SK-N-SH (cell line): ENCODE measurements around the gene YWHAE. TPM values are rescaled to one million over a fixed set of nuclear protein-coding genes. Genes with fewer than 3 reads are reported as not detected.
A peak's percentile ranks its signal among the peaks of the same experiment; 100 is the strongest.
"Not testable (repeated sequence)": the region's sequence is repeated elsewhere in the genome, so short reads cannot be mapped to it uniquely, and the experiment has no call there.

Experiments used
- CTCF ChIA-PET: fragments of 300-600, 350-600 bp; formaldehyde crosslinking; extraction: SDS; loops from one replicate; lab custom pipeline; 2021; lab: Yijun Ruan, JAX
- POLR2A ChIA-PET: fragments of 350-600 bp; sonication (Branson Sonifier 250); formaldehyde crosslinking; extraction: SDS; loops from one replicate; lab custom pipeline; 2020; ENCODE audit warnings: antibody characterized with exemption, inconsistent platforms; lab: Yijun Ruan, JAX
- DNase-seq: peaks from one replicate; pipeline ENCODE4 v3.0.0; 2012
- H2AFZ ChIP-seq: fragments of 200-600 bp; sonication (generic); 2 replicates; pipeline ENCODE4 v1.8.1; 2016; ENCODE audit warnings: antibody characterized with exemption, mild to moderate bottlenecking, low read depth
- H3F3A ChIP-seq: fragments of 200-600 bp; sonication (generic); replicated peaks from 2 replicates; pipeline ENCODE3; 2016; ENCODE audit warnings: antibody characterized with exemption, mild to moderate bottlenecking; ENCODE audit not compliant: insufficient read depth
- H3K27ac ChIP-seq, 2 experiments: fragments of 200-500 bp in 1 of 2; fragments of 200-600 bp in 1 of 2; sonication (Bioruptor generic) in 1 of 2; sonication (generic), shearing (Covaris generic) in 1 of 2; 2 replicates each; pipeline versions ENCODE4 v1.5.1 to v1.6.1; 2014 to 2016; ENCODE audit warnings: low read depth in 2 of 2, inconsistent platforms in 1 of 2, low read length in 1 of 2, mild to moderate bottlenecking in 1 of 2, mixed read lengths in 1 of 2
- H3K27me3 ChIP-seq: fragments of 200-600 bp; sonication (generic), shearing (Covaris generic); 2 replicates; pipeline ENCODE4 v1.6.1; 2016; ENCODE audit warnings: mixed run types; ENCODE audit not compliant: insufficient read depth
- H3K36me3 ChIP-seq, 2 experiments: fragments of 200-500 bp in 1 of 2; fragments of 200-600 bp in 1 of 2; sonication (Bioruptor generic) in 1 of 2; sonication (generic) in 1 of 2; replicated peaks in 1 of 2; 2 replicates each; pipeline versions ENCODE3 to v1.5.1; 2014 to 2016; ENCODE audit warnings: low read length in 1 of 2, mild to moderate bottlenecking in 1 of 2; ENCODE audit not compliant: insufficient read depth in 2 of 2, control insufficient read depth in 1 of 2
- H3K4me1 ChIP-seq, 2 experiments: fragments of 200-500 bp in 1 of 2; fragments of 200-600 bp in 1 of 2; sonication (Bioruptor generic) in 1 of 2; sonication (generic), shearing (Covaris generic) in 1 of 2; 2 replicates each; pipeline versions ENCODE4 v1.5.1 to v1.6.1; 2014 to 2016; ENCODE audit warnings: low read depth in 1 of 2, low read length in 1 of 2, mixed run types in 1 of 2; ENCODE audit not compliant: insufficient read depth in 2 of 2, control insufficient read depth in 1 of 2
- H3K4me2 ChIP-seq: fragments of 200-600 bp; sonication (generic), shearing (Covaris generic); 2 replicates; pipeline ENCODE4 v1.6.1; 2017; ENCODE audit warnings: mixed run types
- H3K4me3 ChIP-seq, 2 experiments: fragments of 200-500 bp in 1 of 2; fragments of 200-600 bp in 1 of 2; sonication (Bioruptor generic) in 1 of 2; sonication (generic), shearing (Covaris generic) in 1 of 2; 2 replicates each; pipeline versions ENCODE4 v1.5.1 to v1.8.1; 2014 to 2016; ENCODE audit warnings: low read depth in 2 of 2, inconsistent platforms in 1 of 2, low read length in 1 of 2, mild to moderate bottlenecking in 1 of 2, mixed read lengths in 1 of 2, moderate library complexity in 1 of 2
- H3K79me2 ChIP-seq: fragments of 200-600 bp; sonication (generic); 2 replicates; pipeline ENCODE4 v1.8.1; 2017; ENCODE audit warnings: mild to moderate bottlenecking; ENCODE audit not compliant: insufficient read depth
- H3K9ac ChIP-seq: fragments of 200-600 bp; sonication (generic); 2 replicates; pipeline ENCODE4 v1.6.1; 2017; ENCODE audit warnings: mixed run types
- H3K9me2 ChIP-seq: fragments of 200-600 bp; sonication (generic); 2 replicates; pipeline ENCODE4 v1.6.1; 2017; ENCODE audit warnings: mixed run types
- H3K9me3 ChIP-seq: fragments of 200-600 bp; sonication (generic); 2 replicates; pipeline ENCODE4 v1.6.1; 2017; ENCODE audit warnings: mixed run types, mild to moderate bottlenecking, moderate library complexity
- H4K20me1 ChIP-seq: fragments of 200-600 bp; sonication (generic); 2 replicates; pipeline ENCODE4 v1.6.1; 2017; ENCODE audit warnings: mild to moderate bottlenecking, mixed run types; ENCODE audit not compliant: insufficient read depth
- EZH2phosphoT487 ChIP-seq: fragments of 200-600 bp; sonication (generic); IDR thresholded peaks from 2 replicates; pipeline ENCODE4 v1.6.1; 2017; ENCODE audit warnings: low read depth, mixed run types, mild to moderate bottlenecking, antibody characterized with exemption, moderate library complexity, borderline replicate concordance
- FOSL2 ChIP-seq: IDR thresholded peaks from 2 replicates; pipeline ENCODE4 v1.4.0; 2012; ENCODE audit warnings: low read depth, mild to moderate bottlenecking, moderate library complexity, borderline replicate concordance
- FOXJ3 ChIP-seq: sonication (generic); formaldehyde crosslinking; IDR thresholded peaks from 2 replicates; pipeline ENCODE4 v1.5.1; 2020; ENCODE audit warnings: mild to moderate bottlenecking, missing genetic modification reagents
- FOXM1 ChIP-seq: IDR thresholded peaks from 2 replicates; pipeline ENCODE4 v1.4.0; 2012; ENCODE audit warnings: low read depth, mild to moderate bottlenecking
- GABPA ChIP-seq: IDR thresholded peaks from 2 replicates; pipeline ENCODE4 v1.4.0; 2012; ENCODE audit warnings: low read depth, mild to moderate bottlenecking
- RAD21 ChIP-seq: IDR thresholded peaks from 2 replicates; pipeline ENCODE4 v1.6.1; 2012; ENCODE audit warnings: mild to moderate bottlenecking, low read length
- RCOR1 ChIP-seq: fragments of 150-350 bp; IDR thresholded peaks from 2 replicates; pipeline ENCODE4 v1.6.1; 2017; ENCODE audit warnings: antibody characterized with exemption, low read length
- RXRA ChIP-seq: IDR thresholded peaks from 2 replicates; pipeline ENCODE4 v1.4.0; 2012; ENCODE audit warnings: low read depth, mild to moderate bottlenecking, borderline replicate concordance
- TAF1 ChIP-seq: IDR thresholded peaks from 2 replicates; pipeline ENCODE4 v1.6.1; 2012; ENCODE audit warnings: low read depth, mild to moderate bottlenecking, low read length, moderate library complexity, borderline replicate concordance
- TEAD4 ChIP-seq: IDR thresholded peaks from 2 replicates; pipeline ENCODE4 v1.4.0; 2012; ENCODE audit warnings: mild to moderate bottlenecking, borderline replicate concordance; ENCODE audit not compliant: insufficient read depth
- WGBS: methylation state at CpG from one replicate; pipeline ENCODE4 v1.1.6; 2017; ENCODE audit warnings: low lambda C conversion rate; 5-methylcytosine and 5-hydroxymethylcytosine counted together
- polyA plus RNA-seq, 3 experiments: library from polyadenylated mRNA; depleted of rRNA; stranded (reverse); fragments of >200 nt; gene quantifications; 2 replicates each; pipeline ENCODE4 v1.2.3, GENCODE V29; 2012
- TF ChIP-seq, protein P1 (sequence below): IDR thresholded peaks from 2 replicates; pipeline ENCODE4 v1.6.1; 2012; ENCODE audit warnings: mild to moderate bottlenecking, low read depth, low read length, moderate library complexity
- TF ChIP-seq, protein P2 (sequence below): fragments of 150-350 bp; IDR thresholded peaks from 2 replicates; pipeline ENCODE4 v1.6.1; 2017; ENCODE audit warnings: antibody characterized with exemption, low read length, low read depth, borderline replicate concordance
- TF ChIP-seq, protein P3 (sequence below): IDR thresholded peaks from 2 replicates; pipeline ENCODE4 v1.4.0; 2012; ENCODE audit warnings: low read depth, borderline replicate concordance
- TF ChIP-seq, protein P4 (sequence below): IDR thresholded peaks from 2 replicates; pipeline ENCODE4; 2012

The YWHAE gene
- polyA plus RNA-seq, 1 of the 3 experiments (the other 2 are of a cell fraction): 1,023 TPM

DNA sequence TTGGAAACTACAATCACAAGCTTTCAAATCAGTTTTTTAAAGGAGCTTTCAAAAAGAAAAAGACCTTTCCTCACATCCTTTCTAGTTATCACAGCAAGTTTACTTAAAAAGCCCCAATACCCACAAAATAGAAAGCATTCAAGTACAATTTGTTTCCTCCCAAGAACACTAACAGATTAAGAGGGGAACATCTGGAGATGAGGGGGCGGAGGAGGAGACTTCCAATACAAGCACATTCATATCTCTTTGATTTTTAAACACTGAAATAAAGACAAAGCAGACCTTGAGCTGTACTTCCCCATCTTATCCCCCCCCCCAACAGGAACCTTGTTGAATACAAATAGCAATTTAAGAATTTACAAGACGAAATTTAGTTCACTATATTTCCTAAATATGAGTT is 2.0 kb downstream of the YWHAE start:
- Histone ChIP-seq H3K27me3 (no peaks in the 10 kb centered on the region), H3K9me2 (no peaks in the 10 kb centered on the region), H3K4me2 (peak overlapping the region; percentile 85), H3K27ac (peak overlapping the region in 1 of 2 experiments; percentile 97; a peak in 1 of 4 replicates), H4K20me1 (peaks cover 64% of the 10 kb centered on the region), H3K4me1 (peaks cover 4 to 5% of the 10 kb centered on the region in 2 experiments; a peak in 2 of 4 replicates)
- DNase-seq: no peak
- TF ChIP-seq TAF1 (no peak), RAD21 (no peak), RXRA (no peak), TEAD4 (no peak), GABPA (no peak), RCOR1 (no peak), EZH2phosphoT487 (no peak), FOXM1 (no peak), FOSL2 (no peak), FOXJ3 (CRISPR knock-in tag) (no peak)
- TF ChIP-seq, protein P1, sequence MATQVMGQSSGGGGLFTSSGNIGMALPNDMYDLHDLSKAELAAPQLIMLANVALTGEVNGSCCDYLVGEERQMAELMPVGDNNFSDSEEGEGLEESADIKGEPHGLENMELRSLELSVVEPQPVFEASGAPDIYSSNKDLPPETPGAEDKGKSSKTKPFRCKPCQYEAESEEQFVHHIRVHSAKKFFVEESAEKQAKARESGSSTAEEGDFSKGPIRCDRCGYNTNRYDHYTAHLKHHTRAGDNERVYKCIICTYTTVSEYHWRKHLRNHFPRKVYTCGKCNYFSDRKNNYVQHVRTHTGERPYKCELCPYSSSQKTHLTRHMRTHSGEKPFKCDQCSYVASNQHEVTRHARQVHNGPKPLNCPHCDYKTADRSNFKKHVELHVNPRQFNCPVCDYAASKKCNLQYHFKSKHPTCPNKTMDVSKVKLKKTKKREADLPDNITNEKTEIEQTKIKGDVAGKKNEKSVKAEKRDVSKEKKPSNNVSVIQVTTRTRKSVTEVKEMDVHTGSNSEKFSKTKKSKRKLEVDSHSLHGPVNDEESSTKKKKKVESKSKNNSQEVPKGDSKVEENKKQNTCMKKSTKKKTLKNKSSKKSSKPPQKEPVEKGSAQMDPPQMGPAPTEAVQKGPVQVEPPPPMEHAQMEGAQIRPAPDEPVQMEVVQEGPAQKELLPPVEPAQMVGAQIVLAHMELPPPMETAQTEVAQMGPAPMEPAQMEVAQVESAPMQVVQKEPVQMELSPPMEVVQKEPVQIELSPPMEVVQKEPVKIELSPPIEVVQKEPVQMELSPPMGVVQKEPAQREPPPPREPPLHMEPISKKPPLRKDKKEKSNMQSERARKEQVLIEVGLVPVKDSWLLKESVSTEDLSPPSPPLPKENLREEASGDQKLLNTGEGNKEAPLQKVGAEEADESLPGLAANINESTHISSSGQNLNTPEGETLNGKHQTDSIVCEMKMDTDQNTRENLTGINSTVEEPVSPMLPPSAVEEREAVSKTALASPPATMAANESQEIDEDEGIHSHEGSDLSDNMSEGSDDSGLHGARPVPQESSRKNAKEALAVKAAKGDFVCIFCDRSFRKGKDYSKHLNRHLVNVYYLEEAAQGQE: no peak
- TF ChIP-seq, protein P2, sequence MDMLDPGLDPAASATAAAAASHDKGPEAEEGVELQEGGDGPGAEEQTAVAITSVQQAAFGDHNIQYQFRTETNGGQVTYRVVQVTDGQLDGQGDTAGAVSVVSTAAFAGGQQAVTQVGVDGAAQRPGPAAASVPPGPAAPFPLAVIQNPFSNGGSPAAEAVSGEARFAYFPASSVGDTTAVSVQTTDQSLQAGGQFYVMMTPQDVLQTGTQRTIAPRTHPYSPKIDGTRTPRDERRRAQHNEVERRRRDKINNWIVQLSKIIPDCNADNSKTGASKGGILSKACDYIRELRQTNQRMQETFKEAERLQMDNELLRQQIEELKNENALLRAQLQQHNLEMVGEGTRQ: no peak
- TF ChIP-seq, protein P3, sequence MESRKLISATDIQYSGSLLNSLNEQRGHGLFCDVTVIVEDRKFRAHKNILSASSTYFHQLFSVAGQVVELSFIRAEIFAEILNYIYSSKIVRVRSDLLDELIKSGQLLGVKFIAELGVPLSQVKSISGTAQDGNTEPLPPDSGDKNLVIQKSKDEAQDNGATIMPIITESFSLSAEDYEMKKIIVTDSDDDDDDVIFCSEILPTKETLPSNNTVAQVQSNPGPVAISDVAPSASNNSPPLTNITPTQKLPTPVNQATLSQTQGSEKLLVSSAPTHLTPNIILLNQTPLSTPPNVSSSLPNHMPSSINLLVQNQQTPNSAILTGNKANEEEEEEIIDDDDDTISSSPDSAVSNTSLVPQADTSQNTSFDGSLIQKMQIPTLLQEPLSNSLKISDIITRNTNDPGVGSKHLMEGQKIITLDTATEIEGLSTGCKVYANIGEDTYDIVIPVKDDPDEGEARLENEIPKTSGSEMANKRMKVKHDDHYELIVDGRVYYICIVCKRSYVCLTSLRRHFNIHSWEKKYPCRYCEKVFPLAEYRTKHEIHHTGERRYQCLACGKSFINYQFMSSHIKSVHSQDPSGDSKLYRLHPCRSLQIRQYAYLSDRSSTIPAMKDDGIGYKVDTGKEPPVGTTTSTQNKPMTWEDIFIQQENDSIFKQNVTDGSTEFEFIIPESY: no peak
- TF ChIP-seq, protein P4, sequence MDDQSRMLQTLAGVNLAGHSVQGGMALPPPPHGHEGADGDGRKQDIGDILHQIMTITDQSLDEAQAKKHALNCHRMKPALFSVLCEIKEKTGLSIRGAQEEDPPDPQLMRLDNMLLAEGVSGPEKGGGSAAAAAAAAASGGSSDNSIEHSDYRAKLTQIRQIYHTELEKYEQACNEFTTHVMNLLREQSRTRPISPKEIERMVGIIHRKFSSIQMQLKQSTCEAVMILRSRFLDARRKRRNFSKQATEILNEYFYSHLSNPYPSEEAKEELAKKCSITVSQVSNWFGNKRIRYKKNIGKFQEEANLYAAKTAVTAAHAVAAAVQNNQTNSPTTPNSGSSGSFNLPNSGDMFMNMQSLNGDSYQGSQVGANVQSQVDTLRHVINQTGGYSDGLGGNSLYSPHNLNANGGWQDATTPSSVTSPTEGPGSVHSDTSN: no peak
- TF ChIP-seq, all 33 proteins: peak for 0
- H3F3A ChIP-seq: peaks cover 16% of the 10 kb centered on the region
- CTCF ChIA-PET: interaction anchor here (1.2 to 1.8 kb wide), 5 partner anchors 30 to 176 kb away, joined by 3 to 10 read pairs (median 5); partner anchors contain the start of gene CRK
- peak overlapping the region; percentile 99 for H3K9ac ChIP-seq
- no peak overlapping the region for H2AFZ ChIP-seq
- H3K79me2 ChIP-seq: peaks cover 72% of the 10 kb centered on the region
- H3K9me3 ChIP-seq: no peaks in the 10 kb centered on the region
- peak overlapping the region; percentile 68 to 99 for H3K4me3 ChIP-seq
- POLR2A ChIA-PET: no interaction called here
- 17% methylated on average over 2 of the region's 2 CpGs for WGBS
- H3K36me3 ChIP-seq: peaks cover 0 to 21% of the 10 kb centered on the region in 2 experiments

DNA sequence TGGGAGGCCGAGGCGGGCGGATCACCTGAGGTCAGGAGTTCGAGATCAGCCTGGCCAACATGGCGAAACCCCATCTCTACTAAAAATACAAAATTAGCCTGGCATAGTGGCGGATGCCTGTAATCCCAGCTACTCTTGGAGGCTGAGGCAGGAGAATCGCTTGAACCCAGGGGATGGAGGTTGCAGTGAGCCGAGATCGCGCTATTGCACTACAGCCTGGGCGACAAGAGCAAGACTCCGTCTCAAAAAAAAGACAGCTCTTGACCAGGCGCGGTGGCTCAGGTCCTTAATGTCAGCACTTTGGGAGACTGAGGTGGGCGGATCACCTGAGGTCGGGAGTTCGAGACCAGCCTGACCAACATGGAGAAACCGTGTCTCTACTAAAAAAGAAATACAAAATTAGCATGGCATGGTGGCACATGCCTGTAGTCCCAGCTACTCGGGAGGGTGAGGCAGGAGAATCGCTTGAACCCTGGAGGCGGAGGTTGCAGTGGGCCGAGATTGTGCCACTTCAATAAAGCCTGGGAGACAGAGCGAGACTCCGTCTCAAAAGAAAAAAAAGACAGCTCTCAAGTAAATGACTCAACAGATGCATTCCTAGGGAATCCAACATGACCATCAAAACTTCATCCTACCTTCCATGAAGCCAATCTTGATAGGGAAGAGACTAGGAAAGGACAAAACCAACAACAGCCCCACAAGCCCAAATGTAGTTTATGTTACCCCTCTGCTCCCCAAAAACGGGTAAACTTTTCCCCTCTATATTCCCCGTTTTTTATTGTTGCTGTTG is 4.0 kb downstream of the YWHAE start:
- H3K27me3 ChIP-seq, H3K9me3 ChIP-seq, H3K9ac ChIP-seq, H3K4me3 ChIP-seq, DNase-seq, H2AFZ ChIP-seq, H3K9me2 ChIP-seq, H3K4me2 ChIP-seq, H3K27ac ChIP-seq: not testable (repeated sequence)
- H4K20me1 ChIP-seq: peaks cover 83% of the 10 kb centered on the region
- CTCF ChIA-PET: interaction anchor here (0.9 to 1.8 kb wide), 4 partner anchors 17 to 34 kb away, joined by 4 to 7 read pairs (median 4); no protein-coding TSS in a partner anchor
- peaks cover 8 to 13% of the 10 kb centered on the region in 2 experiments; a peak in 3 of 4 replicates for H3K4me1 ChIP-seq
- H3K36me3 ChIP-seq: peaks cover 0 to 26% of the 10 kb centered on the region in 2 experiments
- WGBS: 94% methylated on average over 26 of the region's 26 CpGs
- H3K79me2 ChIP-seq: peaks cover 92% of the 10 kb centered on the region
- POLR2A ChIA-PET: interaction anchor here (0.6 kb wide), 1 partner anchor 320 kb away, joined by 3 read pairs; no protein-coding TSS in a partner anchor
- H3F3A ChIP-seq: peaks cover 16% of the 10 kb centered on the region
